ENCODE data around the gene CCNJ. TPM values are rescaled to one million over a fixed set of nuclear protein-coding genes. Genes with fewer than 3 reads are reported as not detected.

Gene CCNJ
- total RNA-seq, 2 experiments from 2014 or later, result 6.9 to 8.0 TPM

DNA sequence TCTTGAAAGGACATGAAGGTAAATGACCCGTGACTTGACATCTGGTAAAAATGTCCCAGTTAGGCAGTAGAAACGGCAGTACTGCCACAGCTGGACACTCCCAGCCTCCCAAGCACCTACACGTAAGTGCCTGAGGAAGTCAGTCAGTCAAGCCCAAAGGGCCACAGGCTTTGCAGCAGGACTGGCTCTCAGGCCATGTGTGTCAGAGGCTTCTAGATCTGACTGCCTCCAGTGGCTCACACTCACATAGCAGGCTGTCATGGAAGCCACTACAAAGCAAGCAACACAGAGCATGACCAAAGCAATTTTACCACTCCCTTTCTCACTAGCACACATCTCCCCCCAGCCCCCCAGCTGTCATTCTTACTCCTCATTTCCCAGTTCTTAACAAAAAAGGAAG lies 17.8 kb upstream of the CCNJ start:
- Histone ChIP-seq H3K9me3 (ENCODE audit: control insufficient read depth in 1 of 2, insufficient read depth in 1 of 2, low read length in 2 of 2) (no peaks in the 10 kb centered on the region), H3K27me3 (ENCODE audit: control insufficient read depth in 1 of 2, insufficient read depth in 2 of 2, low read length in 2 of 2) (no peaks in the 10 kb centered on the region), H3K4me3 (ENCODE audit: low read length) (no peak overlapping the region), H3K27ac (ENCODE audit: low read depth in 1 of 2, low read length in 2 of 2) (no peak overlapping the region), H3K36me3 (ENCODE audit: insufficient read depth, low read length) (no peaks in the 10 kb centered on the region), H3K4me1 (ENCODE audit: insufficient read depth, low read length) (no peaks in the 10 kb centered on the region)
- Mint-ChIP-seq H3K27ac (no peak overlapping the region), H3K27me3 (no peaks in the 10 kb centered on the region), H3K4me3 (no peak overlapping the region), H3K9me3 (no peaks in the 10 kb centered on the region), H3K36me3 (ENCODE audit: low read depth) (no peaks in the 10 kb centered on the region), H3K4me1 (ENCODE audit: low read depth) (no peaks in the 10 kb centered on the region)
- intact Hi-C loops (cut with DNase I, micrococcal nuclease), result no loop called here
- ATAC-seq (ENCODE audit: poor library complexity), result no peak
- TF ChIP-seq, protein P1, sequence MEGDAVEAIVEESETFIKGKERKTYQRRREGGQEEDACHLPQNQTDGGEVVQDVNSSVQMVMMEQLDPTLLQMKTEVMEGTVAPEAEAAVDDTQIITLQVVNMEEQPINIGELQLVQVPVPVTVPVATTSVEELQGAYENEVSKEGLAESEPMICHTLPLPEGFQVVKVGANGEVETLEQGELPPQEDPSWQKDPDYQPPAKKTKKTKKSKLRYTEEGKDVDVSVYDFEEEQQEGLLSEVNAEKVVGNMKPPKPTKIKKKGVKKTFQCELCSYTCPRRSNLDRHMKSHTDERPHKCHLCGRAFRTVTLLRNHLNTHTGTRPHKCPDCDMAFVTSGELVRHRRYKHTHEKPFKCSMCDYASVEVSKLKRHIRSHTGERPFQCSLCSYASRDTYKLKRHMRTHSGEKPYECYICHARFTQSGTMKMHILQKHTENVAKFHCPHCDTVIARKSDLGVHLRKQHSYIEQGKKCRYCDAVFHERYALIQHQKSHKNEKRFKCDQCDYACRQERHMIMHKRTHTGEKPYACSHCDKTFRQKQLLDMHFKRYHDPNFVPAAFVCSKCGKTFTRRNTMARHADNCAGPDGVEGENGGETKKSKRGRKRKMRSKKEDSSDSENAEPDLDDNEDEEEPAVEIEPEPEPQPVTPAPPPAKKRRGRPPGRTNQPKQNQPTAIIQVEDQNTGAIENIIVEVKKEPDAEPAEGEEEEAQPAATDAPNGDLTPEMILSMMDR (IDR thresholded peaks at IDR 0.05), result no peak
- CTCF ChIA-PET, result interaction anchor here (1.0 kb wide), 1 partner anchor 8 kb away, joined by 5 read pairs; no protein-coding TSS in a partner anchor
- POLR2A ChIA-PET, result no interaction called here
- DNase-seq, result peak in 2 of 14 experiments; percentile 5 to 13

DNA sequence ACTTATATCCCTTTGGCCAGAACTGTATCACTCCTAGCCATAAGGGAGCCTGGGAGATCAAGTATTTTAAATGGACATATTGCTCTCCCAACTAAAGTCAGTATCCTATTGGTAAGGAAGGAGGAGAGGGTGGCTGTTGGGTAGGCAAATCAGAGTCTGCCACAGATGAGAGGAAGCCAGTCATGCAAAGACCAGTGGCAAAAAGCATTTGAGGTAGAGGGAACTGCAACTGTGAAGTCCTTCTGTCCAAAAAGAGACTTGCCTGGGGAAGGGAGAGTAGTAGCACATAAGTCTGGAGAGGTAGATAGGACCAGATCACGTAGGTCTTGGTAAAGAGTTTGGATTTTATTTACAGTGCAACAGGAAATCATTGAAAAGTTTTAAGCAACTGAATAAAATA lies 8.8 kb upstream of the CCNJ start:
- H3K36me3 ChIP-seq (ENCODE audit: insufficient read depth, low read length), result no peaks in the 10 kb centered on the region
- CTCF ChIA-PET, result no interaction called here

DNA sequence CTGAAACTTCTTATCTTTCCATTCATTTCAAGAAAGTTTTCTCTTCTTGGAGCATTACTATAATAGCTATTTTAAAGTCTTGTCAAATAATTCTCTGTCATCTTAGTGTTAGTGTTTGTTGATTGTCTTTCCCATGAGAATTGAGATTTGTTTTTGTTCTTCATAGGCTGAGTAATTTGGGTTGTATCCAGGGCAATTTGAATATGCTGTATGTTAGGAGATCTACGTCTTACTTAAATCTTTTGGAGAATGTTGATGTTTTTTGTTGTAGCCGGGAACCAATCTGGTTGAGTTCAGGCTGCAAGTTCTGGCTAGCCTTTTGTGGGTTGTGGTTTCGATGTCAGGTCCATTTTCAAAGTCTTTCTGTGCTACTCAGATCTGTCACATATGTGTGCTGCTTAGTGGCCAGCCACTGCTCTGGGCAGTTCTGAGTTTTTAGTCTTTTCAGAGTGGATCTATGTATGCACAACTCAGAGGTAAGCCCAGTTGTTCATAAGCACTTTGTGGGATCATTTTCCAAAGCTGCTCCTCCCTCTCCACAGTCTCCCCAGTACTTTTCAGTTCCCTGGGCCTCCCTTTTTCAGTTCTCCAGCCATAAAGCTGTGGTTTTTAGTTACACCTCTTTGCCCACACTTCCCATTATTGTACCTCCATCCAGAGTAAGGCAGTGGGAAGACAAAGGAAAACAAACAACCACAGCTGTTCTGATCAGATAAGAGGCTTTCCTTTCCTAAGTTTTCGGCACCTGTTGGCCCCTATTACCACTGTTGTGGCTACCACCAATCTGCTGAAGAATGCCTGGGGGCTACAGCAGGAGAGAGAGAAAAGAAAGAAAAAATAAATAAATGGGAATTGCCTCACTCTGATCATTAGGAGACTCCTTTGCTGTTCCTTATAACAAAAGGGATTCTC lies 4.7 kb upstream of the CCNJ start:
- H3K36me3 ChIP-seq (ENCODE audit: insufficient read depth, low read length), result no peaks in the 10 kb centered on the region
- Mint-ChIP-seq H3K27ac (no peak overlapping the region), H3K4me1 (ENCODE audit: low read depth) (peaks cover 10% of the 10 kb centered on the region), H3K4me3 (no peak overlapping the region), H3K9me3 (no peaks in the 10 kb centered on the region), H3K27me3 (peaks cover 20% of the 10 kb centered on the region), H3K36me3 (ENCODE audit: low read depth) (no peaks in the 10 kb centered on the region)
- no peaks in the 10 kb centered on the region for H3K9me3 ChIP-seq (ENCODE audit: control insufficient read depth in 1 of 2, insufficient read depth in 1 of 2, low read length in 2 of 2)
- CTCF ChIA-PET, result interaction anchor here (1.2 kb wide), 1 partner anchor 345 kb away, joined by 4 read pairs; the partner anchor contains the start of gene TCTN3
- H3K4me3 ChIP-seq (ENCODE audit: low read length), result no peak overlapping the region
- H3K27me3 ChIP-seq (ENCODE audit: control insufficient read depth in 1 of 2, insufficient read depth in 2 of 2, low read length in 2 of 2), result peaks cover 4 to 5% of the 10 kb centered on the region in 2 experiments
- TF ChIP-seq, protein P1 (IDR thresholded peaks at IDR 0.05), result no peak
- intact Hi-C loops (cut with DNase I, micrococcal nuclease), result no loop called here
- POLR2A ChIA-PET, result interaction anchor here (0.6 to 2.0 kb wide), 2 partner anchors 51 to 92 kb away, joined by 3 to 4 read pairs; partner anchors contain the start of gene ZNF518A
- ATAC-seq (ENCODE audit: poor library complexity), result no peak
- H3K4me1 ChIP-seq (ENCODE audit: insufficient read depth, low read length), result peaks cover 8% of the 10 kb centered on the region
- H3K27ac ChIP-seq (ENCODE audit: low read depth in 1 of 2, low read length in 2 of 2), result no peak overlapping the region
- DNase-seq, result no peak

More for the DNA sequence above, 8.8 kb upstream of the CCNJ start:
- H3K27ac ChIP-seq (ENCODE audit: low read depth in 1 of 2, low read length in 2 of 2), result no peak overlapping the region
- DNase-seq (no peak), ATAC-seq (ENCODE audit: poor library complexity) (no peak)
- Mint-ChIP-seq H3K27me3 (peaks cover 20% of the 10 kb centered on the region), H3K9me3 (no peaks in the 10 kb centered on the region), H3K4me3 (no peak overlapping the region), H3K27ac (no peak overlapping the region), H3K36me3 (ENCODE audit: low read depth) (no peaks in the 10 kb centered on the region), H3K4me1 (ENCODE audit: low read depth) (no peaks in the 10 kb centered on the region)
- intact Hi-C loops (cut with DNase I, micrococcal nuclease), result no loop called here
- POLR2A ChIA-PET, result no interaction called here
- peaks cover 4 to 5% of the 10 kb centered on the region in 2 experiments for H3K27me3 ChIP-seq (ENCODE audit: control insufficient read depth in 1 of 2, insufficient read depth in 2 of 2, low read length in 2 of 2)
- TF ChIP-seq, protein P1 (IDR thresholded peaks at IDR 0.05), result no peak
- H3K4me3 ChIP-seq (ENCODE audit: low read length), result no peak overlapping the region
- H3K4me1 ChIP-seq (ENCODE audit: insufficient read depth, low read length), result no peaks in the 10 kb centered on the region
- no peaks in the 10 kb centered on the region for H3K9me3 ChIP-seq (ENCODE audit: control insufficient read depth in 1 of 2, insufficient read depth in 1 of 2, low read length in 2 of 2)

All from CD4-positive, alpha-beta T cell (primary cell).